Endothelial cell of umbilical vein (primary cell): ENCODE results near the gene CDK9. TPM values are rescaled to one million over a fixed set of nuclear protein-coding genes. Genes with fewer than 3 reads are reported as not detected.

Source experiments
- BruUV-seq: library from RNA; stranded (reverse); fragments of 400-500 nt; replicated peaks from 2 replicates; lab custom pipeline; 2021; lab: Mats Ljungman, UMichigan
- CTCF ChIA-PET: fragments of 300-600, 350-600 bp; sonication (Branson Sonifier 250); formaldehyde crosslinking; loops from one replicate; lab custom pipeline; 2021; ENCODE audit warnings: antibody characterized with exemption, inconsistent platforms; lab: Charles Lee
- POLR2A ChIA-PET: fragments of 300-600, 350-600 bp; sonication (Branson Sonifier 250); formaldehyde crosslinking; loops from one replicate; lab custom pipeline; 2021; ENCODE audit warnings: antibody characterized with exemption, inconsistent platforms; lab: Charles Lee
- DNase-seq: peaks from one replicate; pipeline ENCODE4 v3.0.0-alpha.2; 2011; ENCODE audit warnings: low read depth, low spot score
- FAIRE-seq: peaks from 2 replicates; lab custom pipeline; 2011; peaks lifted over from hg19 to GRCh38; lab: Jason Lieb, UNC
- H2AFZ ChIP-seq: 2 replicates; pipeline ENCODE4 v1.6.0; 2012; ENCODE audit warnings: low read depth, low read length, control low read depth, inconsistent platforms
- H3K27ac ChIP-seq: 2 replicates; pipeline ENCODE4 v1.5.1; 2011; ENCODE audit warnings: low read depth, mild to moderate bottlenecking, control low read depth, low read length, moderate library complexity; ENCODE audit not compliant: insufficient read depth
- H3K27me3 ChIP-seq, 2 experiments: 2 replicates each; pipeline versions ENCODE4 v1.6.0 to v1.6.1; 2011; ENCODE audit warnings: low read length in 2 of 2, mixed read lengths in 1 of 2; ENCODE audit not compliant: control insufficient read depth in 2 of 2, insufficient read depth in 2 of 2
- H3K36me3 ChIP-seq, 2 experiments: 2 replicates in 1 of 2; 3 replicates in 1 of 2; pipeline ENCODE4 v1.5.1; 2011; ENCODE audit warnings: low read length in 2 of 2, mild to moderate bottlenecking in 1 of 2, moderate library complexity in 1 of 2; ENCODE audit not compliant: control insufficient read depth in 2 of 2, insufficient read depth in 2 of 2; ENCODE audit errors: extremely low read depth in 1 of 2
- H3K4me1 ChIP-seq: 3 replicates; pipeline ENCODE4 v1.5.1; 2011; ENCODE audit warnings: mild to moderate bottlenecking, low read length; ENCODE audit not compliant: control insufficient read depth, insufficient read depth; ENCODE audit errors: extremely low read depth
- H3K4me2 ChIP-seq: 2 replicates; pipeline ENCODE4 v1.6.1; 2011; ENCODE audit warnings: low read length, control low read depth, mixed read lengths; ENCODE audit not compliant: insufficient read depth
- H3K4me3 ChIP-seq, 3 experiments: fragments of 200-600 bp in 1 of 3; sonication (generic), shearing (Covaris generic) in 1 of 3; replicated peaks in 1 of 3; 2 replicates each; pipeline ENCODE4 v1.5.1; 2011 to 2016; ENCODE audit warnings: control low read depth in 3 of 3, low read length in 3 of 3, mild to moderate bottlenecking in 2 of 3, inconsistent platforms in 1 of 3, low read depth in 1 of 3, moderate library complexity in 1 of 3; ENCODE audit not compliant: insufficient read depth in 1 of 3
- H3K79me2 ChIP-seq: 2 replicates; pipeline ENCODE4 v1.6.0; 2012; ENCODE audit warnings: low read length, inconsistent platforms; ENCODE audit not compliant: control insufficient read depth, insufficient read depth
- H3K9ac ChIP-seq: replicated peaks from 2 replicates; pipeline ENCODE3; 2011; ENCODE audit warnings: low read length, control low read depth; ENCODE audit not compliant: insufficient read depth; ENCODE audit errors: extremely low read depth
- H3K9me1 ChIP-seq: replicated peaks from 3 replicates; pipeline ENCODE4 v1.6.0; 2011; ENCODE audit warnings: mild to moderate bottlenecking, low read length; ENCODE audit not compliant: control insufficient read depth, insufficient read depth; ENCODE audit errors: extremely low read depth
- H3K9me3 ChIP-seq: replicated peaks from 2 replicates; pipeline ENCODE4 v1.5.1; 2012; ENCODE audit warnings: low read length, inconsistent platforms; ENCODE audit not compliant: control insufficient read depth, insufficient read depth
- H4K20me1 ChIP-seq: replicated peaks from 2 replicates; pipeline ENCODE3; 2011; ENCODE audit warnings: mild to moderate bottlenecking, low read length; ENCODE audit not compliant: control insufficient read depth, insufficient read depth; ENCODE audit errors: extremely low read depth
- CTCF ChIP-seq, 2 donors: IDR thresholded peaks; 1 replicate in 1 of 2; 2 replicates in 1 of 2; pipeline ENCODE4 v1.5.1; 2011; ENCODE audit warnings: low read length in 2 of 2, mild to moderate bottlenecking in 2 of 2, moderate library complexity in 2 of 2, control low read depth in 1 of 2, inconsistent platforms in 1 of 2, low read depth in 1 of 2; ENCODE audit not compliant: insufficient read depth in 1 of 2; ENCODE audit errors: extremely low read depth in 1 of 2
- MAX ChIP-seq: IDR thresholded peaks from 2 replicates; pipeline ENCODE4 v1.6.1; 2011; ENCODE audit not compliant: insufficient read depth, insufficient read length
- POLR2AphosphoS5 ChIP-seq: IDR thresholded peaks from 2 replicates; pipeline ENCODE4 v1.6.1; 2012; ENCODE audit warnings: low read depth, mild to moderate bottlenecking, control low read depth, low read length, moderate library complexity; ENCODE audit not compliant: insufficient read depth
- dilution Hi-C: fragments of 300-500 bp; cut with MboI; formaldehyde crosslinking; loops from one replicate; pipeline ENCODE4 v1.15.0; 2019; ENCODE audit warnings: low sequenced_read_pairs; ENCODE audit not compliant: extremely low pct_ligation_motif_present
- intact Hi-C: fragments of 100-400 bp; cut with micrococcal nuclease; formaldehyde crosslinking; loops from one replicate; pipeline ENCODE4 v1.10.0; 2022
- polyA plus RNA-seq, 4 experiments: library from polyadenylated mRNA; depleted of rRNA in 3 of 4; stranded (reverse) in 3 of 4; unstranded in 1 of 4; fragments of >200 nt; gene quantifications; 2 replicates each; pipeline versions ENCODE4 v1.2.1 to v1.2.3, GENCODE V29; 2011 to 2012; ENCODE audit warnings: missing spikeins in 1 of 4
- total RNA-seq: library from RNA; stranded (reverse); gene quantifications from 2 replicates; pipeline ENCODE4 v1.2.3, GENCODE V29; 2021

CDK9 gene
- total and polyA plus RNA-seq, 2 donors (not counting 3 experiments of a cell fraction or from before 2014, with no cell fraction given), result 92.2 to 124 TPM

DNA sequence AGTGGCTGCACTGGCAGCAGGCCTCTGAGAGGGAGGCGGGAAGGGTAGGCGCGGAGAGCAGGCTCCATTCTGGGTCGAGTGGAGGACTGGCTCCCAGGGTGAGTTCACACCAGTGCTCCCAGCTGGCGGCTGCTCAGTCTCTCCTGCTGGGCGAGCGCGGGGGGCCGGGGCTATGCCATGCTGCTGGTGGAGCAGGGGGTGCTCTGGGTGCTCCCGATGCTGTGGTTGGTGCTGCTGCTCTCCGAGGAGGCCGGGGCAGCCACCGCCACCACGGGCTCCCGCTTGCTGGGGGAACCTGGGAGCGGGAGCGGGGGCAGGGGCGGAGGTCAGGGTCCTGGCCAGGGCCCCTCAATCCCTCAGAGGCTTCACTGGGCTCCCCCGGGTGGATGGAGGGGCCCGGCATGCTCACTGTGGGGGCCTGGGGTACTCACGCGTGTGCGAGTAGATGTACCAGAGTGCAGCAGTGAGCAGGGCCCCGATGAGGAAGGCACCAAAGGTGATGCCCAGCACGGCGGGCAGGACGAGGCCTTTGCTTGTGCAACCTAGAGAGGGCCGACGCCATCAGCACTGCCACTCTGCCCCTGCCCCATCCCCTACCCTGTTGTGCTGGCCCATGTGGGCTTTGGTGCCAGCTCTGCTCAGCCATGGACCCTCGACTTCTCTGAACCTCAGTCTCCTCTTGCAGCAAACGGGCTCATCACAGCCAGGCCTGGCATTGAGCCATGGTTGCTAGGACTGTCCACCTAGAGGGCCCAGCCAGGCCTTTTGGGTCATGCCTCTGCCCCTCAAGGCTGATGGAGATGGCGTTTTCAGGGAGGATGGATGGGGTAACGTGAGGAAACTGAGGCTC lies 29.9 kb downstream of the CDK9 start:
- H3K4me1 ChIP-seq, result peaks cover 10% of the 10 kb centered on the region
- BruUV-seq, result no TSS peak
- ChIA-PET POLR2A (no interaction called here), CTCF (interaction anchor here (8.4 kb wide), 1 partner anchor 54 kb away, joined by 76 read pairs; no protein-coding TSS in a partner anchor)
- FAIRE-seq (no peak), DNase-seq (no peak)
- H3K9me1 ChIP-seq, result no peaks in the 10 kb centered on the region
- H2AFZ ChIP-seq, result no peak overlapping the region
- dilution Hi-C loops, result no loop called here
- H3K9me3 ChIP-seq, result no peaks in the 10 kb centered on the region
- no peak overlapping the region for H3K4me2 ChIP-seq
- no peak overlapping the region for H3K4me3 ChIP-seq
- no peak overlapping the region for H3K27ac ChIP-seq
- peaks cover 9% of the 10 kb centered on the region for H3K79me2 ChIP-seq
- no peak overlapping the region for H3K9ac ChIP-seq
- intact Hi-C loops, result loop anchor here (2.0 kb wide), 1 partner anchor 55 kb away; no protein-coding TSS in a partner anchor
- TF ChIP-seq MAX, result no peak
- TF ChIP-seq POLR2AphosphoS5, result peak; percentile 39
- TF ChIP-seq CTCF (IDR thresholded peaks at IDR 0.05; ENCODE audit: extremely low read depth in 1 of 2, insufficient read depth in 1 of 2, low read depth in 1 of 2, low read length in 2 of 2), result no peak
- no peaks in the 10 kb centered on the region for H4K20me1 ChIP-seq
- peaks cover 30 to 63% of the 10 kb centered on the region in 2 experiments for H3K36me3 ChIP-seq
- H3K27me3 ChIP-seq, result no peaks in the 10 kb centered on the region
